ENCODE measurements around the gene CYP4F3.
A peak's percentile ranks its signal among the peaks of the same experiment; 100 is the strongest.
"Not testable (repeated sequence)": the region's sequence is repeated elsewhere in the genome, so short reads cannot be mapped to it uniquely, and the experiment has no call there.

CYP4F3 gene

GRCh38 chr19:15679089-15679488 lies 38.4 kb downstream of the CYP4F3 start:
- DNase-seq (ENCODE audit: low spot score in 2 of 2) (no peak), ATAC-seq (replicated peaks; ENCODE audit: extremely low read depth, poor library complexity, severe bottlenecking) (no peak)
- H3K4me1 Mint-ChIP-seq = peaks cover 7% of the 10 kb centered on the region
- H3K4me3 Mint-ChIP-seq = no peak overlapping the region
- peaks cover 9% of the 10 kb centered on the region for H3K9me3 Mint-ChIP-seq
- peaks cover 32% of the 10 kb centered on the region for H3K27me3 Mint-ChIP-seq
- no peak overlapping the region for H3K27ac Mint-ChIP-seq (ENCODE audit: low read depth)
- peaks cover 4% of the 10 kb centered on the region for H3K36me3 Mint-ChIP-seq (ENCODE audit: insufficient read depth)

DNA sequence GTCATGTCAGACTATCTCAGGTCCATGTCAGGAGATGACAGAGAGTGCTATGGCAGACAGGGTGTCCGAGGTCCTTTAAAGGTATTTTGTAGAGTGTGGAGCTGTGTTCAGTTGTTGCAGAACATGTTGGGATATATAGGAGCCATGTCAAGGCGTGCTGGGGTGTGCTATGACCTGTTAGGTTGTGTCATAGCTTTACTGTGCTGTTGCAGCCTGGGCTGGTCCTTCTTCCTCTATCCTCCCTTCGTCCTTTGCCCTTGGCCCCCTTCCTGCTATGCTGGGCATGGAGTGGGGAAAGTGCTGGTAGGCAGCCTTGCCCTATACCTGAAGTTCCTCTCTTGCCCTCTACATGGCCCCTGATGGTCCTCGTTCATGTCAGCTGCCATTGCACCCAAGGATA lies 39.2 kb downstream of the CYP4F3 start:
- H3K27ac Mint-ChIP-seq (ENCODE audit: low read depth); H3K9me3 Mint-ChIP-seq; H3K4me1 Mint-ChIP-seq; ATAC-seq (replicated peaks; ENCODE audit: extremely low read depth, poor library complexity, severe bottlenecking); H3K4me3 Mint-ChIP-seq; H3K36me3 Mint-ChIP-seq (ENCODE audit: insufficient read depth); DNase-seq (ENCODE audit: low spot score in 2 of 2): not testable (repeated sequence)
- peaks cover 39% of the 10 kb centered on the region for H3K27me3 Mint-ChIP-seq

- no peak for ATAC-seq (replicated peaks; ENCODE audit: extremely low read depth, poor library complexity, severe bottlenecking)
- H3K36me3 Mint-ChIP-seq (ENCODE audit: insufficient read depth) = peaks cover 2% of the 10 kb centered on the region
Measured at GRCh38 chr19:15680478-15681322, 40.0 kb downstream of the CYP4F3 start.

DNA sequence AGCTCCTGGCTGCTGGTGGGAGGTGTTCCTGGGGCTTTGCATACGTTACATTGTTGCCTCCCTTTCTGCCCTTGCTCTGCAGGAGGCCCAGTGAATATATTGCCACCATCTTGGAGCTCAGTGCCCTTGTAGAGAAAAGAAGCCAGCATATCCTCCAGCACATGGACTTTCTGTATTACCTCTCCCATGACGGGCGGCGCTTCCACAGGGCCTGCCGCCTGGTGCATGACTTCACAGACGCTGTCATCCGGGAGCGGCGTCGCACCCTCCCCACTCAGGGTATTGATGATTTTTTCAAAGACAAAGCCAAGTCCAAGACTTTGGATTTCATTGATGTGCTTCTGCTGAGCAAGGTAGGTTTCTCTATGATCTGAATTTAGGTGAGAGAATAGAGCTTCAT lies 42.7 kb downstream of the CYP4F3 start:
- Mint-ChIP-seq H3K4me3 (no peak overlapping the region), H3K27ac (ENCODE audit: low read depth) (no peak overlapping the region), H3K9me3 (peaks cover 2% of the 10 kb centered on the region), H3K4me1 (no peaks in the 10 kb centered on the region), H3K36me3 (ENCODE audit: insufficient read depth) (peaks cover 2% of the 10 kb centered on the region), H3K27me3 (peaks cover 68% of the 10 kb centered on the region)
- DNase-seq (ENCODE audit: low spot score in 2 of 2) (no peak), ATAC-seq (replicated peaks; ENCODE audit: extremely low read depth, poor library complexity, severe bottlenecking) (no peak)

More at GRCh38 chr19:15680478-15681322, 40.0 kb downstream of the CYP4F3 start:
- Mint-ChIP-seq H3K9me3 (peaks cover 9% of the 10 kb centered on the region), H3K27me3 (peaks cover 45% of the 10 kb centered on the region), H3K27ac (ENCODE audit: low read depth) (no peak overlapping the region), H3K4me3 (no peak overlapping the region), H3K4me1 (peaks cover 7% of the 10 kb centered on the region)
- DNase-seq (ENCODE audit: low spot score in 2 of 2) = no peak

DNA sequence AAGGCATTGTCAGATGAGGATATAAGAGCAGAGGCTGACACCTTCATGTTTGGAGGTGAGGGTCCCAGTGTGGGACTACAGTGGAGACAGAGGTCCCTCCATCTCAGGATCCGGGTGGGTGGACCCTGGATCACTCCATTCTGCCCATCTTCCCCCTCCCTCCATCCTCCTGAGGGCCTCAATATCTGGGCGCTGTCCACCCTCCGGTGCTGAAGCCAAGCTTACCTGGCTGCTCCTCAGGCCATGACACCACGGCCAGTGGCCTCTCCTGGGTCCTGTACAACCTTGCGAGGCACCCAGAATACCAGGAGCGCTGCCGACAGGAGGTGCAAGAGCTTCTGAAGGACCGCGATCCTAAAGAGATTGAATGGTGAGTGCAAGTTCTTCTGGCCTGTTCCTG lies 44.1 kb downstream of the CYP4F3 start:
- Mint-ChIP-seq H3K27ac (ENCODE audit: low read depth) (no peak overlapping the region), H3K9me3 (peaks cover 3% of the 10 kb centered on the region), H3K27me3 (peaks cover 77% of the 10 kb centered on the region), H3K4me1 (no peaks in the 10 kb centered on the region), H3K36me3 (ENCODE audit: insufficient read depth) (peaks cover 2% of the 10 kb centered on the region), H3K4me3 (no peak overlapping the region)
- DNase-seq (ENCODE audit: low spot score in 2 of 2) (no peak), ATAC-seq (replicated peaks; ENCODE audit: extremely low read depth, poor library complexity, severe bottlenecking) (no peak)

DNA sequence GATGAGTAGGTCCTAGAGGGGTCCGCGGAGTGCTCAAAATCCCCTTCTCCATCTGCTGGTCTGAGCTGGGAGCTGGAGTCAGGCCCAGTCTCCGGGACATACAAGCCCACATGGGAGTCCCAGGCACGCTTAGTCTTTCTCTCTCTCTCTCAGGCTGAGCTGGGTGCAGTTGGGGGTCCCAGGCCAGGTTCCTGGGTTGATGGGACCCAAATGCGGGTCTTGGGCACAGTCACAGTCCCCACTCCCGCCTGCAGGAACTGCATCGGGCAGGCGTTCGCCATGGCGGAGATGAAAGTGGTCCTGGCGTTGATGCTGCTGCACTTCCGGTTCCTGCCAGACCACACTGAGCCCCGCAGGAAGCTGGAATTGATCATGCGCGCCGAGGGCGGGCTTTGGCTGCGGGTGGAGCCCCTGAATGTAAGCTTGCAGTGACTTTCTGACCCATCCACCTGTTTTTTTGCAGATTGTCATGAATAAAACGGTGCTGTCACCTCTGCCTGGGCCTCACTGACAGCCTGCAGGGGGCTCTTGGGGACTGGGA lies 56.0 kb downstream of the CYP4F3 start:
- no peaks in the 10 kb centered on the region for H3K36me3 Mint-ChIP-seq (ENCODE audit: insufficient read depth)
- H3K27ac Mint-ChIP-seq (ENCODE audit: low read depth) = no peak overlapping the region
- peaks cover 72% of the 10 kb centered on the region for H3K27me3 Mint-ChIP-seq
- H3K4me3 Mint-ChIP-seq = no peak overlapping the region
- ATAC-seq (replicated peaks; ENCODE audit: extremely low read depth, poor library complexity, severe bottlenecking) (no peak), DNase-seq (ENCODE audit: low spot score in 2 of 2) (no peak)
- H3K4me1 Mint-ChIP-seq = no peaks in the 10 kb centered on the region
- no peaks in the 10 kb centered on the region for H3K9me3 Mint-ChIP-seq

DNA sequence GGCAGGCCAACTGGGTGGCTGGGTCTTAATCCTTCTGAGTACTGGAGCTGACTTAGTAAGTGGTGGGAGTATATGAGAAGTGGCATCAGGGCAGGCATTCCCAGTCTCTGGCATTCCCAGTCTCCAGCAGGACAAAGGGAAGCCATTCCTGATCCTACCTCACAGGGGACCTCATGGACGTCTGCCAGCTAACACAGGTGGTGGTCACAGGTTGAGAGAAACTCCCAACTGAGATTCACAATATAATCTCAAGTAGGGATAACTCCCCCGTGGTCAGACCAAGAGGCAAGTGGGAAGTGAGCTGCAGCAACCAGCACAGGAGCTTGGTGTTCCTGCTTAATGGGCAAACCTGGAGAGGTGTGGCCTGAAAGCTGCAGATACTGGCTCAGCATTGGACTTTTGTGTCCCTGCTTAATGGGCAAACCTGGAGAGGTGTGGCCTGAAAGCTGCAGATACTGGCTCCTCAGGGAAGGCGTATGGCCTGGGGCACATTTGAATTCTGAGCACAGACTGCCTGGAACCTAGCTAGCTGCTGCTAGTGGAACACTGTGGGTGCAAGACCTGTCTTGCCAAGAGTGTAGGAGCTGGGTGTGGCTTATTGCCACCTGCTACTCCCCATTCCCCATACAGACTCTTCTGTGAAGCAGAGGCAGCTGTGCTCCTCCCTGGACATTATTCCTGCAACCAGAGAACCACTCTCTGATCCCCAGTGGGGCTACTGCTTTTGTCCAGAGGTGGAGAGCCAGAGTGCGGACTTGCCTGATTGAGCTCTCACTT lies 61.2 kb downstream of the CYP4F3 start:
- ATAC-seq (replicated peaks; ENCODE audit: extremely low read depth, poor library complexity, severe bottlenecking) (no peak), DNase-seq (ENCODE audit: low spot score in 2 of 2) (no peak)
- H3K4me1 Mint-ChIP-seq = no peaks in the 10 kb centered on the region
- H3K27me3 Mint-ChIP-seq = peaks cover 88% of the 10 kb centered on the region
- H3K9me3 Mint-ChIP-seq = no peaks in the 10 kb centered on the region
- no peak overlapping the region for H3K4me3 Mint-ChIP-seq
- H3K27ac Mint-ChIP-seq (ENCODE audit: low read depth) = no peak overlapping the region
- no peaks in the 10 kb centered on the region for H3K36me3 Mint-ChIP-seq (ENCODE audit: insufficient read depth)

- no peak overlapping the region for H3K4me3 Mint-ChIP-seq
Measured at GRCh38 chr19:15702534-15702930, 61.8 kb downstream of the CYP4F3 start.

More at GRCh38 chr19:15702534-15702930, 61.8 kb downstream of the CYP4F3 start:
- no peaks in the 10 kb centered on the region for H3K4me1 Mint-ChIP-seq
- peaks cover 86% of the 10 kb centered on the region for H3K27me3 Mint-ChIP-seq
- ATAC-seq (replicated peaks; ENCODE audit: extremely low read depth, poor library complexity, severe bottlenecking) = no peak
- no peaks in the 10 kb centered on the region for H3K9me3 Mint-ChIP-seq
- H3K36me3 Mint-ChIP-seq (ENCODE audit: insufficient read depth) = peaks cover 2% of the 10 kb centered on the region
- DNase-seq (ENCODE audit: low spot score in 2 of 2) = peak in 1 of 2 donors; percentile 16
- no peak overlapping the region for H3K27ac Mint-ChIP-seq (ENCODE audit: low read depth)

Data from central memory CD8-positive, alpha-beta T cell (primary cell).